Measurements from ENCODE around the gene COLEC12. TPM values are rescaled to one million over a fixed set of nuclear protein-coding genes. Genes with fewer than 3 reads are reported as not detected.

COLEC12 gene
- total RNA-seq, 1 donor from 2014 or later: 3.3 TPM

- TF ChIP-seq CTCF (conservative IDR thresholded peaks at IDR 0.05; ENCODE audit: low read depth, low read length): no peak
- DNase-seq (ENCODE audit: low read depth): no peak
- H3K4me3 ChIP-seq (ENCODE audit: low read depth, low read length): no peak overlapping the region
Observed at GRCh38 chr18:527146-527545, 26.6 kb upstream of the COLEC12 start.

- no peak for DNase-seq (ENCODE audit: low read depth)
- TF ChIP-seq CTCF (conservative IDR thresholded peaks at IDR 0.05; ENCODE audit: low read depth, low read length): no peak
- no peak overlapping the region for H3K4me3 ChIP-seq (ENCODE audit: low read depth, low read length)
Observed at GRCh38 chr18:526681-527080, 26.2 kb upstream of the COLEC12 start.

GRCh38 chr18:525036-525797 is 24.7 kb upstream of the COLEC12 start:
- H3K4me3 ChIP-seq (ENCODE audit: low read depth, low read length): no peak overlapping the region
- DNase-seq (ENCODE audit: low read depth): peak; percentile 36
- no peak for TF ChIP-seq CTCF (conservative IDR thresholded peaks at IDR 0.05; ENCODE audit: low read depth, low read length)

DNA sequence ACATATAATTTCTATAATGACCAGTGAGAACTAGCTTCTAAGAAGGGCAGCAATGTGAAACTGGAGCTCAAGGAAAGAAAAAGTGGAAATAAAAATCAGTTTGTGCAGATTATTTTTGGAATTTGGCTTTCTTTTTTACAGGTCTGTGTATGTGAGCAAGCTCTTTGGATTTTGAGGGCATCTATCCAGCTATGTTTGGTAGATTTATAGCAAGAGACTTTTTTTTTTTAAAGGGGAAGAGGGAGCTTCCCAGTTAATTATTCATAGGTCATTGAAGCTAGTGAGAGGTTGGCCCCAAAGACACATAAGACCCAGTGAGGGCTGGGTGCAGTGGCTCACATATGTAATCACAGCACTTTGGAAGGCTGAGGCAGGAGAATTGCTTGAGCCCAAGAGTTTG is 24.0 kb upstream of the COLEC12 start:
- peak; percentile 55 for DNase-seq (ENCODE audit: low read depth)
- no peak overlapping the region for H3K4me3 ChIP-seq (ENCODE audit: low read depth, low read length)
- no peak for TF ChIP-seq CTCF (conservative IDR thresholded peaks at IDR 0.05; ENCODE audit: low read depth, low read length)

- DNase-seq (ENCODE audit: low read depth): no peak
- no peak for TF ChIP-seq CTCF (conservative IDR thresholded peaks at IDR 0.05; ENCODE audit: low read depth, low read length)
- H3K4me3 ChIP-seq (ENCODE audit: low read depth, low read length): no peak overlapping the region
Observed at GRCh38 chr18:523561-523960, 23.1 kb upstream of the COLEC12 start.

DNA sequence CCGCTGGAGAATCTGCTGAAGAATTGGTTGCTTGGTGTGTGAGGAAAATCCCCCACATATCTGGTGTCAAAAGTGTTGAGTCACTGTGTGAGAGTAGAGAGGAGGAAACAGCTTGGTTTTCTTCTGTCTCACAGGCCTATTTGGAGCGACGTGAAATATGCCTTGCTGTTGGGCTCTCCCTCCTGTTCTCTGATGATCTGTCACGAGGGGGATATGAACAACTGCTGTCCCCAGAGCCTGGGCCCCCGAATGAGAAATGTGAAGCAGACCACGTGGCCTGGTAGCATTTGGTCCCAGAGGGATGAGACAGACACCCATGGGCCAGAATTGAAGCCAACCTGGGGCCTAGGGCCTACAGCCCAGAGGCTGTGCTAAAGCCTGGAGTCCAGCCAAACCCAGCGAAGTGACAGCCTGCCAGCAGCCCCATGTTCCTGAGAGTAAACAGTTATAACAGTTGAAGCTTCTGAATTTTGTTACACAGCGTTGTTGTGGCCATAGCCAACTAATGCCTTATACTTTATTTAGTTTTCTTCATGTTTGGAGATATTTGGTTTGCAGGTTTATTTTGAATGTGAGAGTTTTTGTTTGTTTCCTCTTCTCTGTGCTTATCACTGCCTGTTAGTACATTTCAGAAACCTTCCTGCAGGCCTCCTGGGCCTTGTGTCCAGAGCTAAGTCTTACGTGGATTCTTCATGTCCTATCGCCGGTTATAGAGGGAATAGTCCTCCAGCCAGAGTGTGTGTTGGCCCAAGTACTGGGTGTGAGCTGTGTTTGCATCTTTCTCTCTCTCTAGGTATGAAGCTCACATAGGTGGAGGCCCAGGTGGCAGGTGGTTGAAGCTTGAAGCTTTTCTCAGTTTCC is 18.7 kb upstream of the COLEC12 start:
- H3K4me3 ChIP-seq (ENCODE audit: low read depth, low read length): no peak overlapping the region
- no peak for DNase-seq (ENCODE audit: low read depth)
- no peak for TF ChIP-seq CTCF (conservative IDR thresholded peaks at IDR 0.05; ENCODE audit: low read depth, low read length)
